ENCODE results near the gene DNAH8. TPM values are rescaled to one million over a fixed set of nuclear protein-coding genes. Genes with fewer than 3 reads are reported as not detected.

Gene DNAH8
- total and polyA plus RNA-seq, 2 donors (not counting 3 experiments of a cell fraction or from before 2014, with no cell fraction given): 0.29 to 0.61 TPM

DNA sequence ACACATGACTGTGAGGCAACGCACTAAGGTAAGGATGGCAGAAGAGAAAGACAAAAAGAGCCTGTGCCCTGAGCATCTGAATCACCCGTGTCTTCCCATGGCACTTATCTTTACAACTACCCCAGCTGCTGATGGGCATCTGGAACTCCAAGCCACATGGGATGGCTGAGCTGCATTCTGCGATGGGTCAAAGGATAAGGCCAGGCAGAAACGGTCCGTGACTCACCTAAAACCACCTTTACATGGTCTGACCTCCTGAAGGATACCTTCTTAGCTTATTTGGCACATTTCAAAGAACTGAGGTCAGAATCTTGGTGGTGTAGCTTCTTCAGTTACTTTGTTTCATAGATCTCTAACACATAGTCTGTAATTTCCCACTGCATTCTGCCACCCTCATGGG, 99.7 kb downstream of the DNAH8 start:
- Histone ChIP-seq H3K4me1 (ENCODE audit: control insufficient read depth, extremely low read depth, insufficient read depth, low read length) (peaks cover 8% of the 10 kb centered on the region), H4K20me1 (replicated peaks; ENCODE audit: control insufficient read depth, extremely low read depth, insufficient read depth, low read length) (no peaks in the 10 kb centered on the region), H3K9ac (replicated peaks; ENCODE audit: extremely low read depth, insufficient read depth, low read length) (no peak overlapping the region), H3K79me2 (ENCODE audit: control insufficient read depth, insufficient read depth, low read length) (no peaks in the 10 kb centered on the region), H3K9me3 (replicated peaks; ENCODE audit: control insufficient read depth, insufficient read depth, low read length) (no peaks in the 10 kb centered on the region), H3K4me3 (replicated peaks in 1 of 3; ENCODE audit: insufficient read depth in 1 of 3, low read depth in 1 of 3, low read length in 3 of 3) (no peak overlapping the region), H3K27me3 (ENCODE audit: control insufficient read depth in 2 of 2, insufficient read depth in 2 of 2, low read length in 2 of 2) (peaks cover 0 to 2% of the 10 kb centered on the region in 2 experiments), H3K9me1 (replicated peaks; ENCODE audit: control insufficient read depth, extremely low read depth, insufficient read depth, low read length) (no peaks in the 10 kb centered on the region), H3K36me3 (ENCODE audit: control insufficient read depth in 2 of 2, extremely low read depth in 1 of 2, insufficient read depth in 2 of 2, low read length in 2 of 2) (no peaks in the 10 kb centered on the region), H3K4me2 (ENCODE audit: insufficient read depth, low read length) (no peak overlapping the region), H3K27ac (ENCODE audit: insufficient read depth, low read depth, low read length) (no peak overlapping the region), H2AFZ (ENCODE audit: low read depth, low read length) (no peak overlapping the region)
- no TSS peak for BruUV-seq (replicated peaks)
- intact Hi-C loops (cut with micrococcal nuclease): no loop called here
- ChIA-PET POLR2A (no interaction called here), CTCF (interaction anchor here (0.6 to 2.4 kb wide), 2 partner anchors 10 to 67 kb away, joined by 5 to 14 read pairs; no protein-coding TSS in a partner anchor)
- DNase-seq (ENCODE audit: low read depth, low spot score) (no peak), FAIRE-seq (no peak)
- dilution Hi-C loops (cut with MboI; ENCODE audit: extremely low pct_ligation_motif_present, low sequenced_read_pairs): no loop called here
- TF ChIP-seq, protein P1, sequence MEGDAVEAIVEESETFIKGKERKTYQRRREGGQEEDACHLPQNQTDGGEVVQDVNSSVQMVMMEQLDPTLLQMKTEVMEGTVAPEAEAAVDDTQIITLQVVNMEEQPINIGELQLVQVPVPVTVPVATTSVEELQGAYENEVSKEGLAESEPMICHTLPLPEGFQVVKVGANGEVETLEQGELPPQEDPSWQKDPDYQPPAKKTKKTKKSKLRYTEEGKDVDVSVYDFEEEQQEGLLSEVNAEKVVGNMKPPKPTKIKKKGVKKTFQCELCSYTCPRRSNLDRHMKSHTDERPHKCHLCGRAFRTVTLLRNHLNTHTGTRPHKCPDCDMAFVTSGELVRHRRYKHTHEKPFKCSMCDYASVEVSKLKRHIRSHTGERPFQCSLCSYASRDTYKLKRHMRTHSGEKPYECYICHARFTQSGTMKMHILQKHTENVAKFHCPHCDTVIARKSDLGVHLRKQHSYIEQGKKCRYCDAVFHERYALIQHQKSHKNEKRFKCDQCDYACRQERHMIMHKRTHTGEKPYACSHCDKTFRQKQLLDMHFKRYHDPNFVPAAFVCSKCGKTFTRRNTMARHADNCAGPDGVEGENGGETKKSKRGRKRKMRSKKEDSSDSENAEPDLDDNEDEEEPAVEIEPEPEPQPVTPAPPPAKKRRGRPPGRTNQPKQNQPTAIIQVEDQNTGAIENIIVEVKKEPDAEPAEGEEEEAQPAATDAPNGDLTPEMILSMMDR (IDR thresholded peaks at IDR 0.05; ENCODE audit: extremely low read depth in 1 of 2, insufficient read depth in 1 of 2, low read depth in 1 of 2, low read length in 2 of 2): no peak
- no peak for TF ChIP-seq POLR2AphosphoS5 (IDR thresholded peaks at IDR 0.05; ENCODE audit: insufficient read depth, low read depth, low read length)
- no peak for TF ChIP-seq JUN (IDR thresholded peaks at IDR 0.05; ENCODE audit: borderline replicate concordance, insufficient read depth, insufficient read length, low read depth)
- TF ChIP-seq FOS (IDR thresholded peaks at IDR 0.05; ENCODE audit: borderline replicate concordance, insufficient read depth, low read length): no peak
- TF ChIP-seq GATA2 (IDR thresholded peaks at IDR 0.05; ENCODE audit: insufficient read depth, insufficient read length, low read depth, low read length): no peak
- no peak for TF ChIP-seq MYC (IDR thresholded peaks at IDR 0.05; ENCODE audit: low read depth, low read length)
